Endothelial cell of umbilical vein (primary cell): ENCODE measurements around the gene SORCS1. TPM values are rescaled to one million over a fixed set of nuclear protein-coding genes. Genes with fewer than 3 reads are reported as not detected.

Source experiments
- BruUV-seq: library from RNA; stranded (reverse); fragments of 400-500 nt; replicated peaks from 2 replicates; lab custom pipeline; 2021; lab: Mats Ljungman, UMichigan
- CTCF ChIA-PET: fragments of 300-600, 350-600 bp; sonication (Branson Sonifier 250); formaldehyde crosslinking; loops from one replicate; lab custom pipeline; 2021; ENCODE audit warnings: antibody characterized with exemption, inconsistent platforms; lab: Charles Lee
- POLR2A ChIA-PET: fragments of 300-600, 350-600 bp; sonication (Branson Sonifier 250); formaldehyde crosslinking; loops from one replicate; lab custom pipeline; 2021; ENCODE audit warnings: antibody characterized with exemption, inconsistent platforms; lab: Charles Lee
- DNase-seq: peaks from one replicate; pipeline ENCODE4 v3.0.0-alpha.2; 2011; ENCODE audit warnings: low read depth, low spot score
- FAIRE-seq: peaks from 2 replicates; lab custom pipeline; 2011; peaks lifted over from hg19 to GRCh38; lab: Jason Lieb, UNC
- H2AFZ ChIP-seq: 2 replicates; pipeline ENCODE4 v1.6.0; 2012; ENCODE audit warnings: low read depth, low read length, control low read depth, inconsistent platforms
- H3K27ac ChIP-seq: 2 replicates; pipeline ENCODE4 v1.5.1; 2011; ENCODE audit warnings: low read depth, mild to moderate bottlenecking, control low read depth, low read length, moderate library complexity; ENCODE audit not compliant: insufficient read depth
- H3K27me3 ChIP-seq, 2 experiments: 2 replicates each; pipeline versions ENCODE4 v1.6.0 to v1.6.1; 2011; ENCODE audit warnings: low read length in 2 of 2, mixed read lengths in 1 of 2; ENCODE audit not compliant: control insufficient read depth in 2 of 2, insufficient read depth in 2 of 2
- H3K36me3 ChIP-seq, 2 experiments: 2 replicates in 1 of 2; 3 replicates in 1 of 2; pipeline ENCODE4 v1.5.1; 2011; ENCODE audit warnings: low read length in 2 of 2, mild to moderate bottlenecking in 1 of 2, moderate library complexity in 1 of 2; ENCODE audit not compliant: control insufficient read depth in 2 of 2, insufficient read depth in 2 of 2; ENCODE audit errors: extremely low read depth in 1 of 2
- H3K4me1 ChIP-seq: 3 replicates; pipeline ENCODE4 v1.5.1; 2011; ENCODE audit warnings: mild to moderate bottlenecking, low read length; ENCODE audit not compliant: control insufficient read depth, insufficient read depth; ENCODE audit errors: extremely low read depth
- H3K4me2 ChIP-seq: 2 replicates; pipeline ENCODE4 v1.6.1; 2011; ENCODE audit warnings: low read length, control low read depth, mixed read lengths; ENCODE audit not compliant: insufficient read depth
- H3K4me3 ChIP-seq, 3 experiments: fragments of 200-600 bp in 1 of 3; sonication (generic), shearing (Covaris generic) in 1 of 3; replicated peaks in 1 of 3; 2 replicates each; pipeline ENCODE4 v1.5.1; 2011 to 2016; ENCODE audit warnings: control low read depth in 3 of 3, low read length in 3 of 3, mild to moderate bottlenecking in 2 of 3, inconsistent platforms in 1 of 3, low read depth in 1 of 3, moderate library complexity in 1 of 3; ENCODE audit not compliant: insufficient read depth in 1 of 3
- H3K79me2 ChIP-seq: 2 replicates; pipeline ENCODE4 v1.6.0; 2012; ENCODE audit warnings: low read length, inconsistent platforms; ENCODE audit not compliant: control insufficient read depth, insufficient read depth
- H3K9ac ChIP-seq: replicated peaks from 2 replicates; pipeline ENCODE3; 2011; ENCODE audit warnings: low read length, control low read depth; ENCODE audit not compliant: insufficient read depth; ENCODE audit errors: extremely low read depth
- H3K9me1 ChIP-seq: replicated peaks from 3 replicates; pipeline ENCODE4 v1.6.0; 2011; ENCODE audit warnings: mild to moderate bottlenecking, low read length; ENCODE audit not compliant: control insufficient read depth, insufficient read depth; ENCODE audit errors: extremely low read depth
- H3K9me3 ChIP-seq: replicated peaks from 2 replicates; pipeline ENCODE4 v1.5.1; 2012; ENCODE audit warnings: low read length, inconsistent platforms; ENCODE audit not compliant: control insufficient read depth, insufficient read depth
- H4K20me1 ChIP-seq: replicated peaks from 2 replicates; pipeline ENCODE3; 2011; ENCODE audit warnings: mild to moderate bottlenecking, low read length; ENCODE audit not compliant: control insufficient read depth, insufficient read depth; ENCODE audit errors: extremely low read depth
- EZH2 ChIP-seq: IDR thresholded peaks from 2 replicates; pipeline ENCODE4 v1.6.1; 2012; ENCODE audit warnings: borderline replicate concordance, low read depth, mild to moderate bottlenecking, moderate library complexity, low read length, inconsistent platforms; ENCODE audit not compliant: severe bottlenecking
- FOS ChIP-seq: IDR thresholded peaks from 2 replicates; pipeline ENCODE4 v1.6.1; 2011; ENCODE audit warnings: mild to moderate bottlenecking, low read length, moderate library complexity, borderline replicate concordance; ENCODE audit not compliant: insufficient read depth
- GATA2 ChIP-seq: IDR thresholded peaks from 2 replicates; pipeline ENCODE4 v1.7.0; 2011; ENCODE audit warnings: low read depth, mild to moderate bottlenecking, moderate library complexity, mixed read lengths, low read length; ENCODE audit not compliant: insufficient read length, insufficient read depth
- JUN ChIP-seq: IDR thresholded peaks from 2 replicates; pipeline ENCODE4 v1.6.1; 2011; ENCODE audit warnings: borderline replicate concordance, low read depth; ENCODE audit not compliant: insufficient read length, insufficient read depth
- MAX ChIP-seq: IDR thresholded peaks from 2 replicates; pipeline ENCODE4 v1.6.1; 2011; ENCODE audit not compliant: insufficient read depth, insufficient read length
- MYC ChIP-seq: IDR thresholded peaks from one replicate; pipeline ENCODE4 v1.6.1; 2011; ENCODE audit warnings: mild to moderate bottlenecking, low read depth, low read length
- POLR2A ChIP-seq: IDR thresholded peaks from 2 replicates; pipeline ENCODE4 v1.6.1; 2012; ENCODE audit warnings: low read depth, mild to moderate bottlenecking, control low read depth, low read length
- POLR2AphosphoS5 ChIP-seq: IDR thresholded peaks from 2 replicates; pipeline ENCODE4 v1.6.1; 2012; ENCODE audit warnings: low read depth, mild to moderate bottlenecking, control low read depth, low read length, moderate library complexity; ENCODE audit not compliant: insufficient read depth
- dilution Hi-C: fragments of 300-500 bp; cut with MboI; formaldehyde crosslinking; loops from one replicate; pipeline ENCODE4 v1.15.0; 2019; ENCODE audit warnings: low sequenced_read_pairs; ENCODE audit not compliant: extremely low pct_ligation_motif_present
- intact Hi-C: fragments of 100-400 bp; cut with micrococcal nuclease; formaldehyde crosslinking; loops from one replicate; pipeline ENCODE4 v1.10.0; 2022
- polyA plus RNA-seq, 4 experiments: library from polyadenylated mRNA; depleted of rRNA in 3 of 4; stranded (reverse) in 3 of 4; unstranded in 1 of 4; fragments of >200 nt; gene quantifications; 2 replicates each; pipeline versions ENCODE4 v1.2.1 to v1.2.3, GENCODE V29; 2011 to 2012; ENCODE audit warnings: missing spikeins in 1 of 4
- total RNA-seq: library from RNA; stranded (reverse); gene quantifications from 2 replicates; pipeline ENCODE4 v1.2.3, GENCODE V29; 2021
- TF ChIP-seq, protein P1 (sequence below), 2 donors: IDR thresholded peaks; 1 replicate in 1 of 2; 2 replicates in 1 of 2; pipeline ENCODE4 v1.5.1; 2011; ENCODE audit warnings: low read length in 2 of 2, mild to moderate bottlenecking in 2 of 2, moderate library complexity in 2 of 2, control low read depth in 1 of 2, inconsistent platforms in 1 of 2, low read depth in 1 of 2; ENCODE audit not compliant: insufficient read depth in 1 of 2; ENCODE audit errors: extremely low read depth in 1 of 2

Gene SORCS1
- total and polyA plus RNA-seq, 2 donors (not counting 3 experiments of a cell fraction or from before 2014, with no cell fraction given) = not detected

- intact Hi-C loops (no loop called here), dilution Hi-C loops (no loop called here)
- Histone ChIP-seq H4K20me1 (no peaks in the 10 kb centered on the region), H3K9me3 (peaks cover under 1% of the 10 kb centered on the region), H3K4me3 (no peak overlapping the region), H3K27ac (no peak overlapping the region), H2AFZ (no peak overlapping the region), H3K9me1 (no peaks in the 10 kb centered on the region), H3K79me2 (no peaks in the 10 kb centered on the region), H3K4me2 (no peak overlapping the region), H3K4me1 (no peaks in the 10 kb centered on the region), H3K9ac (no peak overlapping the region), H3K36me3 (no peaks in the 10 kb centered on the region), H3K27me3 (no peaks in the 10 kb centered on the region)
- ChIA-PET CTCF (no interaction called here), POLR2A (no interaction called here)
- BruUV-seq = no TSS peak
- TF ChIP-seq FOS = no peak
- TF ChIP-seq, protein P1, sequence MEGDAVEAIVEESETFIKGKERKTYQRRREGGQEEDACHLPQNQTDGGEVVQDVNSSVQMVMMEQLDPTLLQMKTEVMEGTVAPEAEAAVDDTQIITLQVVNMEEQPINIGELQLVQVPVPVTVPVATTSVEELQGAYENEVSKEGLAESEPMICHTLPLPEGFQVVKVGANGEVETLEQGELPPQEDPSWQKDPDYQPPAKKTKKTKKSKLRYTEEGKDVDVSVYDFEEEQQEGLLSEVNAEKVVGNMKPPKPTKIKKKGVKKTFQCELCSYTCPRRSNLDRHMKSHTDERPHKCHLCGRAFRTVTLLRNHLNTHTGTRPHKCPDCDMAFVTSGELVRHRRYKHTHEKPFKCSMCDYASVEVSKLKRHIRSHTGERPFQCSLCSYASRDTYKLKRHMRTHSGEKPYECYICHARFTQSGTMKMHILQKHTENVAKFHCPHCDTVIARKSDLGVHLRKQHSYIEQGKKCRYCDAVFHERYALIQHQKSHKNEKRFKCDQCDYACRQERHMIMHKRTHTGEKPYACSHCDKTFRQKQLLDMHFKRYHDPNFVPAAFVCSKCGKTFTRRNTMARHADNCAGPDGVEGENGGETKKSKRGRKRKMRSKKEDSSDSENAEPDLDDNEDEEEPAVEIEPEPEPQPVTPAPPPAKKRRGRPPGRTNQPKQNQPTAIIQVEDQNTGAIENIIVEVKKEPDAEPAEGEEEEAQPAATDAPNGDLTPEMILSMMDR (IDR thresholded peaks at IDR 0.05; ENCODE audit: extremely low read depth in 1 of 2, insufficient read depth in 1 of 2, low read depth in 1 of 2, low read length in 2 of 2) = no peak
- no peak for TF ChIP-seq EZH2
- TF ChIP-seq JUN = no peak
- no peak for TF ChIP-seq POLR2AphosphoS5
- TF ChIP-seq MYC = no peak
- TF ChIP-seq GATA2 = no peak
- no peak for TF ChIP-seq POLR2A
- TF ChIP-seq MAX = no peak
- FAIRE-seq (no peak), DNase-seq (no peak)
Measured at GRCh38 chr10:106955133-106955532, 209.4 kb downstream of the SORCS1 start.
